Activated CD4-positive, CD25-positive, alpha-beta regulatory T cell treated with anti-CD3 and anti-CD28 coated beads, Interleukin-2, amount 50 U/mL, for 72 hours (primary cell): ENCODE results near the gene ACAA2.

ENCODE experiments used
- DNase-seq: peaks from one replicate; pipeline ENCODE4 v3.0.0; 2021

Gene ACAA2

DNA sequence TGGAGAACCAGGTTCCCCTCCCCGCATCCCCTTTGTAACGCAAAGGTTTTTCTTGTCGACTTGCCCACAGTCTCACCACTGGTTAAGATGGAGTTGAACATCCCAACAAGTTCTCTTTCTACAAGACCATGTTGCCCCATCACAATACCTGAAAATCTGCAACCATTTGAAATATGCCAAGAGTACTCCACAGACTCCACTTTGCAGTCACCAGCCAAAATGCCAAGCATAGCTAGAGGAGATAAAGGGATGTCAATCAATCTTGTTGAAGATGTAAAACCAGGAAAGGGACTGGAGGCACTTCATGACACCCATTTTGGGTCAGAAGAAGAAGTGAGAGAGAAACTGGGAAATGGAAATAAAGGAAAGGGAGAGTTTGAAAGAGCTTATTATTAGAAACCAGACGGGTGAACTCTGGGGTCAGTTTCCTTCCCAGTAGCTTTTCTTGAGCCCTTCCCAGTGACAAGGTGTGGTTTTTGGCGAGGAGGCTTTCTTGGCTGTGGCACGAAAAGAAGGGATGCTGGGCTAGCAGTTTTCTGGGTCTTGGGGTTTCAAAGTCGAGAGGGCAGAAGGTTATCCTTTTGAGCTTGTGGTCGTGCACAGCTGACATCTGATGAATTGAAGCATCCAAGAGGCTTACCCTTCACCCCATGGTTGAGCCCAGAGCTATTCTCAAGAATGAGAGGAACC is 79.3 kb downstream of the ACAA2 start:
- DNase-seq, result no peak

DNA sequence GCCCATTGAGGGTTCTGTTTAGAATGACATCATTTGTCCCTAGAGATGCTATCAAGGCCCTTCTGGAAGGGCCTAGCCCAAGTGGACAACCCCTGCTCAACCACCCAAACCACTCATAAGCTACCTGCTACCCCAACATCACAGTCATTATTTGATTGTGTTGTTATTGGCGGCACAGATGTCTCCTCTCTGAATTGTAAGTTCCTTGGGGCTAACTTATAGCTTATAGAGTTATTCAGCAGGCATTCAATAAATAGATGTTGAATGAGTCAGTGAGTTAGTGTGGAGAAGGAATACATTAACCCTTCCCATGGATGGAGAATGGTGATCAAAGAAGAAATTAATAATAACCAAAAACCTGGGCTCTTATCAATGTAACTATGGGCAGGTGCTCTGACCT is 80.0 kb downstream of the ACAA2 start:
- no peak for DNase-seq
